ENCODE results near the gene IPO9.

IPO9 gene

DNA sequence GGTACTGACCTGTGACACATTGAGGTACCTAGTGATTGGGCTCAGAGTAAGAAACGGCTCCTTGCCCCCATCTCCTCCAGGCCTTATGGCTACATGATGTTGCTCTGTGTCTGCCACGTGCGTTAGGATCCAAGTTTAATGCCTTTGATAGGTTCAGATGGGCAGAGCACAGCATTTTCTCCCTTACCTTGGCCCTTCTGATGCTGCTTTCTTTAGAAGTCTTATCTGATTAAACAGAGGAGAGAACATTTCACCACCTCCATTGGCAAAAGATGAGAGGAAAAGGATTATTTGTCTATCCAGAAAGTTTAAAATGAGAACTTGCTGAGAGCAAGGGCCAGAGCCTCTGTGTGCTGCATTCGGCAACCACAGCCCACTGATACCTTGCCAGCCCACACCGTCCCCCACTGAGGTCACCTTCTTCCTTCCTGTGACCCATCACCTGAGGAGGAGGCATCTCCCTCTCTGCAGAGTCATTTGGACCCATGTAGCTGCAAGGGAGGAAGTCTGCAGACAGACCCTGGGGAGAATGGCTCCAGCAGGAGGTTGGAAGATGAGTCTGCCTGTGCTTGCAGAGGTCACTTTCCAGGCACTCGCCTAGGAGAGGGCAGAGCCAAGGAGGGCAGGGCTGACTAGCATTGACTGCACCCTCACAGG, 76.4 kb downstream of the IPO9 start:
- H2AFZ ChIP-seq (ENCODE audit: low read length, unreplicated experiment): no peak overlapping the region
- peak overlapping the region; percentile 63 for H3K27ac ChIP-seq (ENCODE audit: low read depth, low read length)
- no peak overlapping the region for H3K4me3 ChIP-seq (ENCODE audit: low read depth, low read length)
- H3K79me2 ChIP-seq (ENCODE audit: control insufficient read depth, insufficient read depth, low read length, unreplicated experiment): no peaks in the 10 kb centered on the region
- H3K36me3 ChIP-seq (ENCODE audit: insufficient read depth, low read length): no peaks in the 10 kb centered on the region
- H3K27me3 ChIP-seq (ENCODE audit: insufficient read depth, low read length): no peaks in the 10 kb centered on the region
- H3K4me1 ChIP-seq (ENCODE audit: control insufficient read depth, insufficient read depth, low read length, unreplicated experiment): peaks cover 39% of the 10 kb centered on the region

- Histone ChIP-seq H3K27ac (ENCODE audit: low read depth, low read length) (no peak overlapping the region), H3K4me1 (ENCODE audit: control insufficient read depth, insufficient read depth, low read length, unreplicated experiment) (peaks cover 39% of the 10 kb centered on the region), H3K27me3 (ENCODE audit: insufficient read depth, low read length) (no peaks in the 10 kb centered on the region), H3K36me3 (ENCODE audit: insufficient read depth, low read length) (no peaks in the 10 kb centered on the region), H3K4me3 (ENCODE audit: low read depth, low read length) (no peak overlapping the region), H3K79me2 (ENCODE audit: control insufficient read depth, insufficient read depth, low read length, unreplicated experiment) (no peaks in the 10 kb centered on the region), H2AFZ (ENCODE audit: low read length, unreplicated experiment) (no peak overlapping the region)
Observed at GRCh38 chr1:201906336-201906735, 77.4 kb downstream of the IPO9 start.

GRCh38 chr1:201907621-201908020, 78.7 kb downstream of the IPO9 start:
- no peaks in the 10 kb centered on the region for H3K79me2 ChIP-seq (ENCODE audit: control insufficient read depth, insufficient read depth, low read length, unreplicated experiment)

GRCh38 chr1:201911826-201912571, 83.0 kb downstream of the IPO9 start:
- Histone ChIP-seq H2AFZ (ENCODE audit: low read length, unreplicated experiment) (no peak overlapping the region), H3K27me3 (ENCODE audit: insufficient read depth, low read length) (no peaks in the 10 kb centered on the region), H3K27ac (ENCODE audit: low read depth, low read length) (no peak overlapping the region), H3K4me1 (ENCODE audit: control insufficient read depth, insufficient read depth, low read length, unreplicated experiment) (peaks cover 11% of the 10 kb centered on the region), H3K4me3 (ENCODE audit: low read depth, low read length) (no peak overlapping the region), H3K79me2 (ENCODE audit: control insufficient read depth, insufficient read depth, low read length, unreplicated experiment) (no peaks in the 10 kb centered on the region), H3K36me3 (ENCODE audit: insufficient read depth, low read length) (no peaks in the 10 kb centered on the region)

More at GRCh38 chr1:201907621-201908020, 78.7 kb downstream of the IPO9 start:
- H3K4me3 ChIP-seq (ENCODE audit: low read depth, low read length): no peak overlapping the region
- no peak overlapping the region for H2AFZ ChIP-seq (ENCODE audit: low read length, unreplicated experiment)
- no peaks in the 10 kb centered on the region for H3K27me3 ChIP-seq (ENCODE audit: insufficient read depth, low read length)
- peaks cover 31% of the 10 kb centered on the region for H3K4me1 ChIP-seq (ENCODE audit: control insufficient read depth, insufficient read depth, low read length, unreplicated experiment)
- H3K36me3 ChIP-seq (ENCODE audit: insufficient read depth, low read length): no peaks in the 10 kb centered on the region
- H3K27ac ChIP-seq (ENCODE audit: low read depth, low read length): no peak overlapping the region

DNA sequence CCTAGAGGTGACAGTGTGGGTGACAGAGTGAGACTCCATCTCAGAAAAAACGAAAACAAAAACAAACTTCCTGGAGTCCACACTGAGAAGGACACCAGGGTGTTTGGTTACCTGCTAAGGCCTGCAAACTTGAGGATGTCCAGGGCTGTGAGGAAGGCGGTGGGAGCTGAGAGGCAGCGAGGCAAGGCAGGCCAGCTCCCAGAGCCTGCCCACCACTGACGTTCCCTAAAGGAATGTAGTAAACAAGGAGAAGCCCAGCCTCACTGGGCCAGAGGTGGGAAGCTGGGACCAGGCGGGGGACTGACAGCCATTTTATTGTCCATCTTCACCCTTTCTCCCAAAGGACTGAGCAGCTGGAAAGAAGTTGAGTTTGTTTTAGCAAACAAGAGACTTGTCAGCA, 83.9 kb downstream of the IPO9 start:
- Histone ChIP-seq H3K27me3 (ENCODE audit: insufficient read depth, low read length) (no peaks in the 10 kb centered on the region), H2AFZ (ENCODE audit: low read length, unreplicated experiment) (no peak overlapping the region), H3K27ac (ENCODE audit: low read depth, low read length) (no peak overlapping the region), H3K36me3 (ENCODE audit: insufficient read depth, low read length) (no peaks in the 10 kb centered on the region), H3K4me1 (ENCODE audit: control insufficient read depth, insufficient read depth, low read length, unreplicated experiment) (peaks cover 19% of the 10 kb centered on the region), H3K79me2 (ENCODE audit: control insufficient read depth, insufficient read depth, low read length, unreplicated experiment) (no peaks in the 10 kb centered on the region), H3K4me3 (ENCODE audit: low read depth, low read length) (no peak overlapping the region)

DNA sequence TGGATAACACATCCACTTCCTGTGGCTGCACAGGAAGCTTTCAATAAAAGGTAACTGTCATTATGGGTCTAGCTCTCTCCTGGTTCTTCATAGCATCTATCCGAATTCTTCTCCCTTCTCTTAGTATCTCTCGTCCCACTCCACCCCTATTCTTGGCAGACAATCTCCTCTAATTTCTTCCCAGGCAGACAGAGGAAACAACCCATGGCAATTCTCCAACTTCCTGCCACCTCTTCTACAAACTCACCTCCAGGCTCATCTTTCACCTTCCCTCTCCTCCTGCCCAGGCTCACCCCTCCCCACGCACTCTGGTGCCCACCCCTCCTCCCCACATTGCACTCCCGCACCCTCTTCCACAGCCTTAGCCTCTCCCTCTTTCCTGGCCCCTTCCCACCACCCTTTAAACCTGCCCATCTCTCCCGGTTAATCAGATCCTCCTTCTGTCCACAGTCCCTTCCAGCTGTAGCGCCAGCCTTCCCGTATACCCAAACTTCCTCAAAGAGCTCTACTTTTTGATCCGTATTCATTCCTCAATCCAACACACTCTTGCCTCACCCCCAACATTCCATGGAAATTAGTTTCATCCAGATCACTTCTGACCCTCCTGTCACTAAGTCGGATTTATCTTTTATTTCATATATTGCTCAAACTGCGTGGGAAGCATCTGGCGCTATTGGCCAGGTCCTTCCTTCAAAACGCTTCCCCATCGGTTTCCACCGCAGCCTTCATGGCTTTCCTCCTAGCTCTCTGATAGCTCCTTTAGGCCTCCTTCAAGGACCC, 85.7 kb downstream of the IPO9 start:
- no peak overlapping the region for H3K27ac ChIP-seq (ENCODE audit: low read depth, low read length)
- H2AFZ ChIP-seq (ENCODE audit: low read length, unreplicated experiment): no peak overlapping the region
- no peak overlapping the region for H3K4me3 ChIP-seq (ENCODE audit: low read depth, low read length)
- no peaks in the 10 kb centered on the region for H3K27me3 ChIP-seq (ENCODE audit: insufficient read depth, low read length)
- H3K36me3 ChIP-seq (ENCODE audit: insufficient read depth, low read length): no peaks in the 10 kb centered on the region
- peaks cover 27% of the 10 kb centered on the region for H3K4me1 ChIP-seq (ENCODE audit: control insufficient read depth, insufficient read depth, low read length, unreplicated experiment)
- H3K79me2 ChIP-seq (ENCODE audit: control insufficient read depth, insufficient read depth, low read length, unreplicated experiment): no peaks in the 10 kb centered on the region

DNA sequence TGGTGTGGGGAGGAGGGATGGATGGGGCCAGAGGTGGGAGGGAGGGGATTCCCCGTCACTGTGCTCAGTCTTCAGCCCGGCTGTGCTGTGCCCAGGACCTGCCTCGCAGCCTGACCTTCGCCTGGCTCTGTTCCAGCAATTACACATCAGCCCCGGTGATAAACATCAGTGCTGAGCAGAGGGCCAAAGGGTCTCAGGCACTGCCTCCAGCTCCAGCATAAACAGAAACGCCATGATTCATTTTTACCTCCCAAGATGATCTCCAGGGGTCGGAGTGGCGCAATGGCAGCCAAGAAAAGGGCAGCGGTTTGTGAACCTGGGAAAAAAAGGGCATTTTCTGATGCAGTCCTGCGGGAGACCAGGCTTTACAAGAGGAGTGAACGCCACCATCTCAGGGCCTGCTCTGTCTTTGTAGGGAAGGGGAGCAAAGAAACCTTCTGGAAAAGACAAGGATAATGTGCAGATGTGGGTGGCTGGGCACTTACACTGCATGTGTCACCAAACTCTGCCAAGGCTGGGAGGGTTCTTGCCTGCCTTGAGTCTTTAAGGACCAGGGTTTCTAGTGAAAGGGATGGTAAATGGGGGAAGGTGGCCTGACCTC, 87.8 kb downstream of the IPO9 start:
- H3K79me2 ChIP-seq (ENCODE audit: control insufficient read depth, insufficient read depth, low read length, unreplicated experiment): no peaks in the 10 kb centered on the region
- H3K4me1 ChIP-seq (ENCODE audit: control insufficient read depth, insufficient read depth, low read length, unreplicated experiment): peaks cover 27% of the 10 kb centered on the region
- no peaks in the 10 kb centered on the region for H3K36me3 ChIP-seq (ENCODE audit: insufficient read depth, low read length)
- peak overlapping the region; percentile 11; the same call in 1 of the 2 replicates for H3K4me3 ChIP-seq (ENCODE audit: low read depth, low read length)
- H3K27ac ChIP-seq (ENCODE audit: low read depth, low read length): peak overlapping the region; percentile 74
- H2AFZ ChIP-seq (ENCODE audit: low read length, unreplicated experiment): no peak overlapping the region
- H3K27me3 ChIP-seq (ENCODE audit: insufficient read depth, low read length): no peaks in the 10 kb centered on the region

- H3K27ac ChIP-seq (ENCODE audit: low read depth, low read length): peak overlapping the region; percentile 74
- H3K27me3 ChIP-seq (ENCODE audit: insufficient read depth, low read length): no peaks in the 10 kb centered on the region
- no peaks in the 10 kb centered on the region for H3K79me2 ChIP-seq (ENCODE audit: control insufficient read depth, insufficient read depth, low read length, unreplicated experiment)
- H3K36me3 ChIP-seq (ENCODE audit: insufficient read depth, low read length): no peaks in the 10 kb centered on the region
- no peak overlapping the region for H2AFZ ChIP-seq (ENCODE audit: low read length, unreplicated experiment)
- H3K4me3 ChIP-seq (ENCODE audit: low read depth, low read length): peak overlapping the region; percentile 11; the same call in 1 of the 2 replicates
- peaks cover 27% of the 10 kb centered on the region for H3K4me1 ChIP-seq (ENCODE audit: control insufficient read depth, insufficient read depth, low read length, unreplicated experiment)
Observed at GRCh38 chr1:201917362-201918033, 88.5 kb downstream of the IPO9 start.

DNA sequence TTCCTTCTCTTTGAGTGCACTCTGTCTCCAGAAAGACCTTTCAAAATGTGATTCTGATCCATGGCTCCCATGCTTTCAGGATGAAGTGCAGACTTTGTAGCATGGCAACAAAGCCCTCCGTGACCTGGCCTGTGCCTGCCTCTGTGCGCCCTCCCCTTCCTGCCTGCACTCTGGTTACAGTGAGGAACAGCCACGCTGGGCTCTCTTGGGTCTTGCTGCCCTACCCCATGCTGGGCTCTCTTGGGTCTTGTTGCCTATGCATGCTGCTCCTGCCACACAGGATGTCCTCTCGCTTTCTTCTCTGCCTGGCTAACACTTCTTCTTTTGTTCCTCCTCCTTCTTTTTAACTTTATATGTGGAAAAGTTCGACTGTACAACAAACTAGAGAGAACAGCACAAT, 89.4 kb downstream of the IPO9 start:
- Histone ChIP-seq H3K27me3 (ENCODE audit: insufficient read depth, low read length) (no peaks in the 10 kb centered on the region), H3K27ac (ENCODE audit: low read depth, low read length) (peak overlapping the region; percentile 74; the same call in 1 of the 2 replicates), H3K36me3 (ENCODE audit: insufficient read depth, low read length) (no peaks in the 10 kb centered on the region), H3K4me1 (ENCODE audit: control insufficient read depth, insufficient read depth, low read length, unreplicated experiment) (peaks cover 27% of the 10 kb centered on the region), H3K79me2 (ENCODE audit: control insufficient read depth, insufficient read depth, low read length, unreplicated experiment) (no peaks in the 10 kb centered on the region), H3K4me3 (ENCODE audit: low read depth, low read length) (no peak overlapping the region), H2AFZ (ENCODE audit: low read length, unreplicated experiment) (no peak overlapping the region)

- no peaks in the 10 kb centered on the region for H3K79me2 ChIP-seq (ENCODE audit: control insufficient read depth, insufficient read depth, low read length, unreplicated experiment)
- no peak overlapping the region for H3K4me3 ChIP-seq (ENCODE audit: low read depth, low read length)
- H3K27ac ChIP-seq (ENCODE audit: low read depth, low read length): no peak overlapping the region
- no peak overlapping the region for H2AFZ ChIP-seq (ENCODE audit: low read length, unreplicated experiment)
- no peaks in the 10 kb centered on the region for H3K27me3 ChIP-seq (ENCODE audit: insufficient read depth, low read length)
- peaks cover 15% of the 10 kb centered on the region for H3K4me1 ChIP-seq (ENCODE audit: control insufficient read depth, insufficient read depth, low read length, unreplicated experiment)
- H3K36me3 ChIP-seq (ENCODE audit: insufficient read depth, low read length): no peaks in the 10 kb centered on the region
Observed at GRCh38 chr1:201921952-201922558, 93.1 kb downstream of the IPO9 start.

Data from ACC112 (cell line).